Measurements from ENCODE around the gene DST.

- TF ChIP-seq, protein P1, sequence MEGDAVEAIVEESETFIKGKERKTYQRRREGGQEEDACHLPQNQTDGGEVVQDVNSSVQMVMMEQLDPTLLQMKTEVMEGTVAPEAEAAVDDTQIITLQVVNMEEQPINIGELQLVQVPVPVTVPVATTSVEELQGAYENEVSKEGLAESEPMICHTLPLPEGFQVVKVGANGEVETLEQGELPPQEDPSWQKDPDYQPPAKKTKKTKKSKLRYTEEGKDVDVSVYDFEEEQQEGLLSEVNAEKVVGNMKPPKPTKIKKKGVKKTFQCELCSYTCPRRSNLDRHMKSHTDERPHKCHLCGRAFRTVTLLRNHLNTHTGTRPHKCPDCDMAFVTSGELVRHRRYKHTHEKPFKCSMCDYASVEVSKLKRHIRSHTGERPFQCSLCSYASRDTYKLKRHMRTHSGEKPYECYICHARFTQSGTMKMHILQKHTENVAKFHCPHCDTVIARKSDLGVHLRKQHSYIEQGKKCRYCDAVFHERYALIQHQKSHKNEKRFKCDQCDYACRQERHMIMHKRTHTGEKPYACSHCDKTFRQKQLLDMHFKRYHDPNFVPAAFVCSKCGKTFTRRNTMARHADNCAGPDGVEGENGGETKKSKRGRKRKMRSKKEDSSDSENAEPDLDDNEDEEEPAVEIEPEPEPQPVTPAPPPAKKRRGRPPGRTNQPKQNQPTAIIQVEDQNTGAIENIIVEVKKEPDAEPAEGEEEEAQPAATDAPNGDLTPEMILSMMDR (conservative IDR thresholded peaks at IDR 0.05; ENCODE audit: low read depth, low read length) = no peak
- TF ChIP-seq MXI1 (IDR thresholded peaks at IDR 0.05; ENCODE audit: borderline replicate concordance, low read depth, low read length) (no peak), CHD1 (IDR thresholded peaks at IDR 0.05; ENCODE audit: low read depth, low read length) (no peak), RCOR1 (IDR thresholded peaks at IDR 0.05; ENCODE audit: insufficient replicate concordance, low read length) (no peak), RFX5 (IDR thresholded peaks at IDR 0.05; ENCODE audit: low read depth, low read length) (no peak), RAD21 (IDR thresholded peaks at IDR 0.05; ENCODE audit: low read length) (no peak), CEBPB (IDR thresholded peaks at IDR 0.05; ENCODE audit: low read depth, low read length) (no peak), POLR2A (IDR thresholded peaks at IDR 0.05; ENCODE audit: low read depth, low read length) (no peak), MAFK (IDR thresholded peaks at IDR 0.05; ENCODE audit: low read depth, low read length) (no peak), FOS (IDR thresholded peaks at IDR 0.05; ENCODE audit: low read depth, low read length) (no peak), BHLHE40 (IDR thresholded peaks at IDR 0.05; ENCODE audit: low read depth, low read length) (no peak), MAZ (IDR thresholded peaks at IDR 0.05; ENCODE audit: borderline replicate concordance, low read depth, low read length) (no peak), ELK1 (IDR thresholded peaks at IDR 0.05; ENCODE audit: borderline replicate concordance, low read depth, low read length) (no peak)
Measured at GRCh38 chr6:56419191-56419590, 223.5 kb downstream of the DST start.
